IgD-negative memory B cell (primary cell): Measurements from ENCODE around the gene CRKL. TPM values are rescaled to one million over a fixed set of nuclear protein-coding genes. Genes with fewer than 3 reads are reported as not detected.

Experiments used
- H3K27ac Mint-ChIP-seq, 3 donors: one replicate each; pipeline ENCODE4 v1.8.0; 2020 to 2022; ENCODE audit warnings: mild to moderate bottlenecking in 3 of 3, mixed read lengths in 3 of 3, moderate library complexity in 1 of 3
- H3K27me3 Mint-ChIP-seq: one replicate; pipeline ENCODE4 v1.8.0; 2021; ENCODE audit warnings: mixed read lengths
- H3K36me3 Mint-ChIP-seq: one replicate; pipeline ENCODE4 v1.8.0; 2020; ENCODE audit warnings: mild to moderate bottlenecking, mixed read lengths
- H3K4me1 Mint-ChIP-seq, 3 donors: one replicate each; pipeline ENCODE4 v1.8.0; 2020 to 2022; ENCODE audit warnings: mixed read lengths in 3 of 3, mild to moderate bottlenecking in 1 of 3
- H3K4me3 Mint-ChIP-seq, 4 donors: one replicate each; pipeline ENCODE4 v1.8.0; 2020 to 2022; ENCODE audit warnings: mild to moderate bottlenecking in 4 of 4, mixed read lengths in 4 of 4, moderate library complexity in 3 of 4
- H3K9me3 Mint-ChIP-seq, 3 donors: one replicate each; pipeline ENCODE4 v1.8.0; 2020 to 2021; ENCODE audit warnings: mixed read lengths in 3 of 3, mild to moderate bottlenecking in 1 of 3
- polyA plus RNA-seq: library from polyadenylated mRNA; unstranded; fragments of 300-500 nt; fragmentation: Illumina TruSeq; gene quantifications from one replicate; pipeline ENCODE4 v1.2.3, GENCODE V29; 2021

CRKL gene
- polyA plus RNA-seq, 1 donor from 2014 or later: 47.2 TPM

GRCh38 chr22:20980938-20981722 lies 63.9 kb downstream of the CRKL start:
- Mint-ChIP-seq H3K27me3 (peaks cover 1% of the 10 kb centered on the region), H3K27ac (peak overlapping the region; percentile 83 to 96 (median 95)), H3K4me1 (peaks cover 22 to 28% (median 27%) of the 10 kb centered on the region in 3 donors), H3K4me3 (peak overlapping the region; percentile 87 to 98 (median 98)), H3K36me3 (no peaks in the 10 kb centered on the region), H3K9me3 (peaks cover 0 to 8% (median 2%) of the 10 kb centered on the region in 3 donors)

- Mint-ChIP-seq H3K4me1 (peaks cover 25 to 28% (median 27%) of the 10 kb centered on the region in 3 donors), H3K9me3 (peaks cover 0 to 8% (median 2%) of the 10 kb centered on the region in 3 donors), H3K4me3 (peak within 1 kb of the TSS; percentile 87 to 98 (median 98)), H3K27me3 (peaks cover 1% of the 10 kb centered on the region), H3K36me3 (no peaks in the 10 kb centered on the region), H3K27ac (peak within 1 kb of the TSS; percentile 83 to 96 (median 95))
These were observed 64.8 kb downstream of the CRKL start, which contains the start of gene LZTR1 for GRCh38 chr22:20981787-20982562. LZTR1 (plus strand) TSS chr22:20982297; CDS start chr22:20982372, 75 bp downstream.

GRCh38 chr22:20982563-20982882 lies 65.3 kb downstream of the CRKL start:
- Mint-ChIP-seq H3K27me3 (peaks cover 1% of the 10 kb centered on the region), H3K27ac (peak overlapping the region; percentile 83 to 96 (median 87)), H3K4me3 (peak overlapping the region; percentile 87 to 98 (median 98)), H3K4me1 (peaks cover 25 to 28% (median 27%) of the 10 kb centered on the region in 3 donors), H3K9me3 (peaks cover 0 to 8% (median 2%) of the 10 kb centered on the region in 3 donors), H3K36me3 (no peaks in the 10 kb centered on the region)

- H3K4me1 Mint-ChIP-seq: peaks cover 25 to 28% (median 27%) of the 10 kb centered on the region in 3 donors
These were observed 66.0 kb downstream of the CRKL start for GRCh38 chr22:20983081-20983771.

GRCh38 chr22:20985720-20986119 lies 68.5 kb downstream of the CRKL start:
- H3K9me3 Mint-ChIP-seq: no peaks in the 10 kb centered on the region
- peak overlapping the region in 1 of 4 donors; percentile 60 for H3K4me3 Mint-ChIP-seq
- H3K27me3 Mint-ChIP-seq: no peaks in the 10 kb centered on the region
- H3K27ac Mint-ChIP-seq: no peak overlapping the region
- peaks cover 18 to 20% (median 19%) of the 10 kb centered on the region in 3 donors for H3K4me1 Mint-ChIP-seq
- no peaks in the 10 kb centered on the region for H3K36me3 Mint-ChIP-seq

More at GRCh38 chr22:20983081-20983771, 66.0 kb downstream of the CRKL start:
- Mint-ChIP-seq H3K27me3 (peaks cover 1% of the 10 kb centered on the region), H3K36me3 (no peaks in the 10 kb centered on the region), H3K9me3 (peaks cover 0 to 8% (median 2%) of the 10 kb centered on the region in 3 donors), H3K4me3 (peak overlapping the region; percentile 87 to 98 (median 98)), H3K27ac (peak overlapping the region; percentile 83 to 96 (median 87))

GRCh38 chr22:20986365-20986764 lies 69.2 kb downstream of the CRKL start:
- H3K4me3 Mint-ChIP-seq: no peak overlapping the region
- no peaks in the 10 kb centered on the region for H3K36me3 Mint-ChIP-seq
- no peak overlapping the region for H3K27ac Mint-ChIP-seq
- no peaks in the 10 kb centered on the region for H3K27me3 Mint-ChIP-seq
- no peaks in the 10 kb centered on the region for H3K9me3 Mint-ChIP-seq
- H3K4me1 Mint-ChIP-seq: peaks cover 13 to 16% (median 16%) of the 10 kb centered on the region in 3 donors

- Mint-ChIP-seq H3K4me1 (peaks cover 11 to 14% (median 12%) of the 10 kb centered on the region in 3 donors), H3K27ac (no peak overlapping the region), H3K27me3 (no peaks in the 10 kb centered on the region), H3K9me3 (no peaks in the 10 kb centered on the region), H3K36me3 (no peaks in the 10 kb centered on the region), H3K4me3 (no peak overlapping the region)
These were observed 70.2 kb downstream of the CRKL start for GRCh38 chr22:20987375-20987774.

- Mint-ChIP-seq H3K4me1 (peaks cover 4 to 5% (median 4%) of the 10 kb centered on the region in 3 donors), H3K4me3 (peak overlapping the region in 1 of 4 donors; percentile 43), H3K36me3 (no peaks in the 10 kb centered on the region), H3K9me3 (no peaks in the 10 kb centered on the region), H3K27me3 (no peaks in the 10 kb centered on the region), H3K27ac (no peak overlapping the region)
These were observed 71.5 kb downstream of the CRKL start for GRCh38 chr22:20988573-20989322.

GRCh38 chr22:20989323-20990138 lies 72.3 kb downstream of the CRKL start:
- H3K36me3 Mint-ChIP-seq: no peaks in the 10 kb centered on the region
- H3K27ac Mint-ChIP-seq: no peak overlapping the region
- H3K4me1 Mint-ChIP-seq: peaks cover 0 to 4% (median 0%) of the 10 kb centered on the region in 3 donors
- peak overlapping the region in 1 of 4 donors; percentile 43 for H3K4me3 Mint-ChIP-seq
- H3K27me3 Mint-ChIP-seq: no peaks in the 10 kb centered on the region
- no peaks in the 10 kb centered on the region for H3K9me3 Mint-ChIP-seq

GRCh38 chr22:20990184-20991180 lies 73.3 kb downstream of the CRKL start:
- H3K4me3 Mint-ChIP-seq: no peak overlapping the region
- peaks cover 0 to 4% (median 0%) of the 10 kb centered on the region in 3 donors for H3K4me1 Mint-ChIP-seq
- no peaks in the 10 kb centered on the region for H3K27me3 Mint-ChIP-seq
- no peaks in the 10 kb centered on the region for H3K9me3 Mint-ChIP-seq
- no peaks in the 10 kb centered on the region for H3K36me3 Mint-ChIP-seq
- no peak overlapping the region for H3K27ac Mint-ChIP-seq

GRCh38 chr22:20991252-20992055 lies 74.2 kb downstream of the CRKL start:
- no peak overlapping the region for H3K27ac Mint-ChIP-seq
- H3K36me3 Mint-ChIP-seq: no peaks in the 10 kb centered on the region
- H3K4me1 Mint-ChIP-seq: peaks cover 0 to 3% (median 0%) of the 10 kb centered on the region in 3 donors
- H3K9me3 Mint-ChIP-seq: no peaks in the 10 kb centered on the region
- no peak overlapping the region for H3K4me3 Mint-ChIP-seq
- no peaks in the 10 kb centered on the region for H3K27me3 Mint-ChIP-seq

- Mint-ChIP-seq H3K4me3 (no peak overlapping the region), H3K27me3 (no peaks in the 10 kb centered on the region), H3K36me3 (no peaks in the 10 kb centered on the region), H3K9me3 (no peaks in the 10 kb centered on the region), H3K27ac (no peak overlapping the region), H3K4me1 (peaks cover 0 to 2% (median 0%) of the 10 kb centered on the region in 3 donors)
These were observed 74.8 kb downstream of the CRKL start for GRCh38 chr22:20992056-20992442.
